AG09319 (cell line): Measurements from ENCODE around the gene TUBGCP2.

Experiments
- DNase-seq: peaks from one replicate; pipeline ENCODE4 v3.0.0-alpha.2; 2010; ENCODE audit warnings: low read depth; ENCODE audit errors: extremely low read depth
- TF ChIP-seq, protein P1 (sequence below): IDR thresholded peaks from 2 replicates; pipeline ENCODE4 v1.5.1; 2011; ENCODE audit warnings: low read depth, mild to moderate bottlenecking, inconsistent platforms, low read length, moderate library complexity

The TUBGCP2 gene, protein sequence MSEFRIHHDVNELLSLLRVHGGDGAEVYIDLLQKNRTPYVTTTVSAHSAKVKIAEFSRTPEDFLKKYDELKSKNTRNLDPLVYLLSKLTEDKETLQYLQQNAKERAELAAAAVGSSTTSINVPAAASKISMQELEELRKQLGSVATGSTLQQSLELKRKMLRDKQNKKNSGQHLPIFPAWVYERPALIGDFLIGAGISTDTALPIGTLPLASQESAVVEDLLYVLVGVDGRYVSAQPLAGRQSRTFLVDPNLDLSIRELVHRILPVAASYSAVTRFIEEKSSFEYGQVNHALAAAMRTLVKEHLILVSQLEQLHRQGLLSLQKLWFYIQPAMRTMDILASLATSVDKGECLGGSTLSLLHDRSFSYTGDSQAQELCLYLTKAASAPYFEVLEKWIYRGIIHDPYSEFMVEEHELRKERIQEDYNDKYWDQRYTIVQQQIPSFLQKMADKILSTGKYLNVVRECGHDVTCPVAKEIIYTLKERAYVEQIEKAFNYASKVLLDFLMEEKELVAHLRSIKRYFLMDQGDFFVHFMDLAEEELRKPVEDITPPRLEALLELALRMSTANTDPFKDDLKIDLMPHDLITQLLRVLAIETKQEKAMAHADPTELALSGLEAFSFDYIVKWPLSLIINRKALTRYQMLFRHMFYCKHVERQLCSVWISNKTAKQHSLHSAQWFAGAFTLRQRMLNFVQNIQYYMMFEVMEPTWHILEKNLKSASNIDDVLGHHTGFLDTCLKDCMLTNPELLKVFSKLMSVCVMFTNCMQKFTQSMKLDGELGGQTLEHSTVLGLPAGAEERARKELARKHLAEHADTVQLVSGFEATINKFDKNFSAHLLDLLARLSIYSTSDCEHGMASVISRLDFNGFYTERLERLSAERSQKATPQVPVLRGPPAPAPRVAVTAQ

DNA sequence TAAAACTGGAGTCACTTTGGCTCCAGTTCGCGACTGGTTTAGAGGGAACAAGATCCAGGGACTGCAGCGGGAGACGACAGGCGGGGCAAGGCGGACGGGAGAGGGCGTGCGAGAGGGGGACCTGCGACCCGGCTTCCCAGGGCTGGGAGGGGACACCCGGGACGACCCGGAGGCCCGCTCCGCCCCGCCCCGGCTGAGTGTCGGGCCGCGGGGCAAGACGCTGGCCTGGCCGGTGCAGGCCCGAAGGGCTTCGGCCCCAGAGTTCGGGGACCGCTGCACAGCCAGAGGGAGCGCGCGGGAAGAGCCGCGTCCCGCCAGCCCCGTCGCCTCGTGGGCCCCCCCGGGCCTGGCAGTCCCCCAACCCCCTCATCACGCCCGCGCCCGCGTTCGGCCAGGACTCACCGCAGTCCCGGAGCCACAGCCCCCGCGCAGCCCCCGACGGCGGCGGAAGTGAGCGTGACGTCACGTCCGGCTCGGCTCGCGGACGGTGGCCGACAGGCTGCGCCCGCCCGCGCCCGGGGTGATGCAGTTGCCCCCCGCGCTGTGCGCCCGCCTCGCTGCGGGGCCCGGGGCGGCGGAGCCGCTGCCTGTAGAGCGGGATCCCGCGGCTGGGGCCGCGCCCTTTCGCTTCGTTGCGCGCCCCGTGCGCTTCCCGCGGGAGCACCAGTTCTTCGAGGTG, at the start of gene TUBGCP2, which contains the start of gene ZNF511:
TSS of gene TUBGCP2 (minus strand) at position 452 of the 679 bp plus-strand sequence. CDS start 5,931 bp downstream, outside the sequence.
TSS of gene ZNF511 (plus strand) at position 494 of the 679 bp plus-strand sequence. CDS start at position 524, 30 bp downstream.
- TF ChIP-seq, protein P1, sequence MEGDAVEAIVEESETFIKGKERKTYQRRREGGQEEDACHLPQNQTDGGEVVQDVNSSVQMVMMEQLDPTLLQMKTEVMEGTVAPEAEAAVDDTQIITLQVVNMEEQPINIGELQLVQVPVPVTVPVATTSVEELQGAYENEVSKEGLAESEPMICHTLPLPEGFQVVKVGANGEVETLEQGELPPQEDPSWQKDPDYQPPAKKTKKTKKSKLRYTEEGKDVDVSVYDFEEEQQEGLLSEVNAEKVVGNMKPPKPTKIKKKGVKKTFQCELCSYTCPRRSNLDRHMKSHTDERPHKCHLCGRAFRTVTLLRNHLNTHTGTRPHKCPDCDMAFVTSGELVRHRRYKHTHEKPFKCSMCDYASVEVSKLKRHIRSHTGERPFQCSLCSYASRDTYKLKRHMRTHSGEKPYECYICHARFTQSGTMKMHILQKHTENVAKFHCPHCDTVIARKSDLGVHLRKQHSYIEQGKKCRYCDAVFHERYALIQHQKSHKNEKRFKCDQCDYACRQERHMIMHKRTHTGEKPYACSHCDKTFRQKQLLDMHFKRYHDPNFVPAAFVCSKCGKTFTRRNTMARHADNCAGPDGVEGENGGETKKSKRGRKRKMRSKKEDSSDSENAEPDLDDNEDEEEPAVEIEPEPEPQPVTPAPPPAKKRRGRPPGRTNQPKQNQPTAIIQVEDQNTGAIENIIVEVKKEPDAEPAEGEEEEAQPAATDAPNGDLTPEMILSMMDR = peak; percentile 17
- peak; percentile 57 for DNase-seq

DNA sequence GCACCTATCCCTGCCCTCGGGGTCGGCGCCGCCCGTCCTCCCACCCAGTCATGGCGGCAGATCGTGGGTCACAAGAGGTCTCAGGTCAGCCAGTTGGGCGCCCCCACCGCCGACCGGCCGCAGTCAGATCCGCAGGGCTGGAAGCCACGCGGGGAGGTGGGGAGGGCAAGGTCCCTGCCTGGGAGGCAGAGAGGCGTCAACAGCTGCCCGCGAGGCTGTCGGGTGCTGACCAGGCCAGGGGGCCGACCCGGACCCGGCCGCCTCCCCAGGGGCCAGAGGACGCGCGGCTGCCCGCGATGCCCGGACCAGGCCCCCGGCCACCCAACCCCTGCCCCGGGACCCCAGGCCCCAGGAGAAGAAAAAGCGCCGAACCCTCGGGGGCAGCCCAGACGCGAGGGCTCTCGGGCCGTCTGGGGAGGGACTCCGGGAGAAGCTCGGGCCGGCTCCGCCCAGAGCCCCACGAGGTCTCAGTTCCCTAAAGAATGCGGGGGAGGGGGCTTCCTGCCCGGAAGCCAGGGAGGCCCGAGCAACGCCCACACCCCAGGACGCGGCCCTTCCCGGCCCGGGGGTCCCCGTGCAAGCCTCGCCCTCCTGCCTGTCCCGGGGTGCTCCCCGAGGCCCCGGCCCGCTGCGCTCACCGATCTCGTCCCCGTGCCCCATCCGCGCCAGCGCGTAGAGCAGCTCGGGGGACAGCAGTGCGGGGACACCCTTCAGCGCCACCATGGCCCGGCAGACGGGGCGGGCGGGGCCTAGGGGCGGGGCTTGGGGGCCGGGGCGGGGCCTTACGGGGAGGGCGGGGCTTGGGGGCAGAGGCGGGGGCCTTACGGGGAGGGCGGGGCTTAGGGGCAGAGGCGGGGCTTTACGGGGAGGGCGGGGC, 48.9 kb upstream of the TUBGCP2 start, which contains the start of gene FUOM:
TSS of gene FUOM (minus strand) at position 735 of the 877 bp plus-strand sequence. CDS start at position 723, 12 bp downstream.
- DNase-seq = no peak
- TF ChIP-seq, protein P1 = no peak

DNA sequence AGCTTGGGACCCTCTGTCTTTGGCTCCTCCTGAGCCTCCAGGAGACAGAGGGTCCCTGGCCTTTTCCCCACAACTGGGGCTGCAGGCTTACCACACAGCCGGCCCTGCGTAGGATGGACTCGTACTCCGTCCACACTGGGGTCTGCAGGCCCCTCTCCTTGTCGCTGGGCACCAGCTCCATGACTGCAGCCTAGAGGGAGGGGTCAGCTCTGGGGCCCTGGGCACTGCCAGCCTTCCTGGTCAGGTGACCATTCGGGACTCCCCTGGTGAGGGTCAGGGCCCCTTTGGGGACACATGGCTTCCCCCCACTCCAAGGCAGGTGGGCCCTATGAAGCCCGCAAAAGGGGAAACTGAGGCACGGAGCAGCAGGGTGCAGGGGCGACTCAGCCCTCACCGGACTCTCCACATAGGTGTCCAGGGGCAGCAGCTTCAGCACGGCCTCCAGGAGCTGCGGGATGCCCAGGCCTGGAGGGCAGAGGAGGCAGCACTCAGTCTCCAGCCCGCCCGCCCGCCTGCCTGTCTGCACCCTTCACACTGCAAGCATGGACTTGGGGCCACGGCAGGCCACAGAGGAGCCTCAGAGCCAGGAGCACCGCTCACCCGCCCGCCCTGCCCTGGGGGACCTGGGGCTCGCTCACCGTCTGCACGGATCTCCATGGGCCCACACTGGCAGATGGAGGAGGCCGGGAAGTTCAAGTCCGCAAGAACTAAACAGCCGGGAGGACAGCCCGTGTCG, 48.0 kb upstream of the TUBGCP2 start:
- TF ChIP-seq, protein P1 = no peak
- DNase-seq = no peak

DNA sequence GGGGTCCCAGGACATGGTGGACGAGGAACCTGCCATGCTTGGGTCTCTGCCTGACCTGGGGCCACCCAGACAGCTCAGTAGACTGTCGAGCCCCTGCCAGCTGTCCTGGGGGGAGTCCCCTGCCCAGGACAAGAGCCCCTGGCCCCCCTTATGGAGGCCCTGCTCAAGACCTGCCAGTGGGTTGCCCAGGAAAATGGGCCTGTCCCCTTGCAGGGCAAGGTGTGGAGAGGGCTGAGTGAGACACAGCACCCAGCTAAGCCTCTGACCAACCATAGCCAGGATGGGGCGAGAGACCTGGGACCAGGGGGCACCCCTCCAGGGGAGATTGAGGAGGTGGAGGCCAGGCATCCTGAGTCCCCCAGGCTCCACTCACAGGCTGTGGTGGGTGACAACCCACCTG, 47.3 kb upstream of the TUBGCP2 start:
- TF ChIP-seq, protein P1 = no peak
- no peak for DNase-seq

DNA sequence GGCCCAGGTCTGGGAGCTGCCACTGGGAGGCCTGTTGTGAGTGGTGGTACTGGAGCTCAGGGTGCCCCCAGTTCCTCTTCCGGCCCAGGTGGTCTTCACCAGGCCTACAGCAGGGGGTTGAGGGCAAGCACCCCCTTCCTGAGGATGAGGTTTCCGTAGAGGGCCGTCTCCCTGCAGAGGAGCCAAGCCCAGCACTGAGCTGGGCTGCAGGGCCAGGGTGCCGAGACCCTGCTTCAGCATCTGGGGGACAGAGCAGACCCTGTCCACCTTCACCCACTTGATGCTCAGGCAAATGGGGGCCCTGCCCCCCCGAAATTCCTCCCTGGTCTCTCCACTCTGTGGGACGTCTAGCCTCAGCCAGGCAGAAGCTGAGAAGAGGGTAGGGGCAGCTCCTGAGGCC, 46.6 kb upstream of the TUBGCP2 start:
- DNase-seq = no peak
- TF ChIP-seq, protein P1 = no peak

DNA sequence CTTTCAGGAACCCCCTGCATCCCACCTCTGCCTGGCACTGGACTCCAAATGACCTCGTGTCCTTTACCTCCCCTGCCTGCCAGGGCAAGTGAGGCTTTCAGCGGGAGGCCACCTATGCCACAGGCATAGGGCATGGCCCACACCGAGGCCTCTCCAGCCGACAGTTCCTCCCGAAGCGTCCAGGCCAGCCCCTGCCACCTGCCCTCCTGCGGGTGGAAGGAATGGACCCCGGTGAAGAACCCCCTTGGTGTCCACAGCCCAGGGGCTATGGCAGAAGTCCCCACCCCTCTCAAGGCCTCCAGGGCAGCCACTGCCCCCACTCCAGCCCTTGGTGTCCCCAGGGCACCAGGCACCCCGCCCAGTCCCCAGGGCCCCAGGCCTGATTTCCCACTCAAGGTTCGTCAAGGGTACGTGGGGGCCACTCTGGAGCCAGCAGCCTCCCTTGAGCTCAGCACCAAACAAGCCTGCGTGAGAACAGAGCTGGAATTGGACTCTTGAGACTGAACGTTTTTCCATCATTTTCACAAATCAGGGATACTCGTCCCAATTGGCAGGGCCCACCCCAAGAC, 46.1 kb upstream of the TUBGCP2 start:
- no peak for DNase-seq

More for the DNA sequence above, 46.1 kb upstream of the TUBGCP2 start:
- TF ChIP-seq, protein P1 = no peak
